HG03097 (cell line): Measurements from ENCODE around the gene ZNF860.
"Not testable (repeated sequence)": the region's sequence is repeated elsewhere in the genome, so short reads cannot be mapped to it uniquely, and the experiment has no call there.

ENCODE experiments used
- ATAC-seq: cut with Tn5 transposase; IDR thresholded peaks from one replicate; pipeline ENCODE4 v1.9.1; 2021; ENCODE audit not compliant: unreplicated experiment, low FRiP score

Gene ZNF860

DNA sequence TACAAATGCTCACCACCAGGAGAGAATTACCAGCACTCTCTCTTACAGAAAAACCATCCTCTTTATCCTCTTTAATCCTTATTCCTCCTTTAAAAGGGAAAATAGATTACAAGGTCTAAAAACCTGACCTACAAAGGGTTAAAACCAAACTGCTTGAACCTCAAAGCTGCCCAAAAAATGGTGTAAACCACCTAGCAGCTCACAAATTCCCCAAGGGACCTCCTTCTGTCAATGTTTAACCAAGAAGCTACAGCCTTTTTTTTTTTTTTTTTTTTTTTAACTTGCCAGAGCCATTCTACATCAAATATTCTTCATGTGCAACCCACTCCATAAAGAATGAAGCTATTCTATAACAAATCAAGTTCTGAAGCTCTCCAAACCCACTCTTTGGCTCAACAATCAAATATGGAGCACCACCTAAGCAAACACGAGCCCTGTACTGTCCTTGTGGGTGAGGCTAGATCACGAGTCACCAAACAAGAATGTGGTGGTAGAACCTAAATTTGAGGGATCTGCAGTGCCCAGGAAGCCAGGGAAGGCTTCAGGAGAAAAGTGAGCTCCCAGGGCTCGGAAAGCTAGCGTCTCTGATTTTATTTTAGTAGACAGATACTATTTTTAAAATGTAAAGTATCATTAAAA, 20.6 kb upstream of the ZNF860 start:
- ATAC-seq = peak; percentile 59

DNA sequence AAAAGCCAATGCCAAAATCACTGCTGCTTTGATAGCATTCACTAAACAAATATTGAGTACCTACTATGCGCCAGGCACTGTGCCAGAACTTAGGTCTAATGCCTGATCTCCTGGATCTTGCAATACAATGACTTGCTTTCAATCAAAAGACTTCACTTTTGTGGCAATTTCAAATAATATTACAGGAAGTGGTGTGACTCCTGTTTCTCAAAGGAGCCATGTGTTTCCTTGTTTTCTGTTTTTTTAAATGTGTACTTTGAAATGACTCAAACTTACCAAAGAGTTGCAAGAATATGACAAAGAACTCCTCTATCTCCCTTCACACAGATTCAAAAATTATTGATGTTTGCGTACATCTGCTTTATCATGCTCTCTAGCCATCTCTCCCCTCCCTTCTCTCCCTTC, 18.7 kb upstream of the ZNF860 start:
- ATAC-seq = no peak

DNA sequence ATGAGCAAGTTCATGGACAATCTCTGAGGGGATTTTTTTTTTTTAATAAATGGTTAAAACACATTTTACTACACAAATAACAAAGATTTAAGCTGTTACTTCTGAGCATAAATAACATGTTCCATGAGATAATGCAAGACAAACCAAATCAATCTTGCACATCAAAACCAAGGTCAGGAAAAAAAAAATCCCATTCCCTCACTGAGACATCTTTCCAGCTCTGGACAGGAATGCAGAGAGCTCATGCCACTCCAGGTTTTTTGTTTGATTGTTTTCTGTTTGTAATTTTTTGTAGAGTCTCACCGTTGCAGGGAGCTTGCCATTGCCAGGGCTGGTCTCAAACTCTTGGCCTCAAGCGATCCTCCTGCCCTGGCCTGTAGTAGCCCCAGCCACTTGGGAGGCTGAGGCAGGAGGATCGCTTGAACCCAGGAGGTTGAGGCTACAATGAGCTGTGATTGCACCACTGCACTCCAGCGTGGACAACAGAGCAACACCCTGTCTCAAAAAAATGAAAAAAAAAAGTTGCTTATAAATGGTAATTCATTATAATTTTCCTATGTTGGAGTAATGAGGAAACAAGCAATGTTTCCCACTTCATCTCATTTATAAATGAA, 14.5 kb upstream of the ZNF860 start:
- ATAC-seq = no peak

DNA sequence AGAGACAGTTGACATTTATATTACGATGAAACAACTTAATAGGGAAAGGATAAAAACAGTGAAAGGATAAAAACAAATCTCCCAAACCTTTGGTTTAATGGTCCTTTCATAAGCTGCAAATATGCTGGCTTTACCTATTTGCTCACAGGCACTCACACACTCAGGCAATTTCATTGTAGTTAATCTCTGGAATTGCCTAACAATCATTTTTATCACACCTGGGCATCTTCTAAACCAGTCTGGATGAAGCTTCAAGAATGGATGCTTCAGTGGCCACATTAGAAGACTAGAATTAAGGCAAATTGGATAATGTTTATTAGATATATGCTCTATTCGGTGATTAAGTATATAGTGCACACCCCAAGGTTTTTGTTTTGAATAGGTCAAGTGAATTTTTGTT, 14.0 kb upstream of the ZNF860 start:
- no peak for ATAC-seq

DNA sequence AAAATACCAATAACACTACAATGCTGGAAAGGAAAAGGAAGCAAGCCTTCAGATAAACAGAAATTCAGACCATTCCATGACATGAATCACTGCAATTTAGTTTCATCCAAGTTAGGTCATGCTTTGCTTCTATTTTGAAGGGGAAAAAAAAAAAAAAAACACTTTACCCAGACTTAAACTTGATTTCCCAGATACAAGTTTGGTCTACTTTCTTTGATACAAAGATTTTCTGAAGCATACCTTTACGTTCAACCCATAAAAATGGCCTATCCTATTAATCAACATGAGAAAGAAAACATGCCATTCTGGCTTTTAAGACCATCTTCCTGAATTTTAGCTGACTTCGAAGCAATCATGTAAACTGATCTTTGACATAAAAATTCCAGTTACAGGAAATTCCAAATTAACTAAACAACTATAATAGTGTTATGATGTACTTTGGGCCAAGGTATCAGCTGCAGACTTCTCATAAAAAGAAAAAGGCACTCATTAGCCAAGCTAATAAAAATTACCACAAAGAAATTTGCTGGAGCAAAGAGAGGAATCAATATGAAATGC, 13.1 kb upstream of the ZNF860 start:
- ATAC-seq = no peak

DNA sequence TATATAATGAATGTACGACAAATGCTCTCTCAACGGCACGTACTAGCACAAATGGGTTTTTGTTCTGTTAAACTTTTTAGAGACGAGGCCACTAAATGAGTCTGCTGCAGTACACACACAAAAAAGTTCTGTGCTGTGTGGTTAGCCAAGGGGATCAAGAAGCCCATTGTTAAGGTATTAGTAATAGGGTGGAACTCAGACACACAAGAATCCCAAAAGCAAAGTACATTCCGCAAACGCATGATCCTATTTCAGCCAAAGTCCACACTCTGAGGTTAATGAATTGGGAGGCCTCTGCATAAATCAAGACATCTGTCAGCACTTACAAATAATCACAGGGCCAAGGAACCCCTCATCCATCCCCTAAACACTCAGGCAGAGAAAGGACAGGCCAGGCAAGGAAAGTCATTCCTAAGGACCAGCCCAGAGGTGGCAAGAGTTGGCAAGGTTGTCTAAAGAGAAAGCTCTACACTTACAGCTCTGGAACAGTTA, 12.6 kb upstream of the ZNF860 start:
- no peak for ATAC-seq

DNA sequence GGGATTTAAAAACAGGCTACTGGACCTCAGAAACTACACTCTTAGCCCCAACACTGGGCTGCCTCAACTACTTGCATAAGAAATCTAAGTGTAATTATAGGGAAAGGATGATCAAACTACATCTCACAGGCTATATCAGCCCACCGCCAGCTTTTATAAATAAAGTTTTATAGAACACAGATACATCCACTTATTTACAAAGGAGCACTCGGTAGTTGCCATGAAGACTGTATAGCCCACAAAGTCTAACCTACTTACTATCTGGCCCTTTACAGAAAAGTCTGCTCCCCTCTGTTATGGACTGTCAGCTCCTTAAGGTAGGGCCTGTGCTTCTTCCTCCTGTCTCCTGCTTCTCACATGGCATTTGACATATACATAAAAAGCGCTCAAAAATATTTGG, 9.9 kb upstream of the ZNF860 start:
- no peak for ATAC-seq

DNA sequence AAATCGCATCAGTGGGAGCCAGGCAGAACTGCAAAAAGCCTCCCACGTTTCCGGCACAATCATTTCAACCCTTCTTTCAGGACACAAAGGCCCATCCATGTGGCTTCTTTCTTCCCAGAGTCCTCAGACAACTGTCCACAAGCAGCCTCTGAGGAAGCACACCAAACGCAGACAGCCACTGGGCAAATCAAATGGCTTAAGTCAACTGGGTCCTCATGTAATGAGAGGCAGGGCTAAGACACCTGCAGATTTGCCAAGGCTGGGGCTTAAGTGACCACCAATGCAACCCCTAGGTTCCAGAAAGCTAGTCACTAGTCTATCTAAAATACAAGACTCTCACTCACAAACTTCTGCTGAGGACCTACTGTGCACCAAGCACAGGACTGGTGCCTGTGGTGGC, 8.5 kb upstream of the ZNF860 start:
- no peak for ATAC-seq

DNA sequence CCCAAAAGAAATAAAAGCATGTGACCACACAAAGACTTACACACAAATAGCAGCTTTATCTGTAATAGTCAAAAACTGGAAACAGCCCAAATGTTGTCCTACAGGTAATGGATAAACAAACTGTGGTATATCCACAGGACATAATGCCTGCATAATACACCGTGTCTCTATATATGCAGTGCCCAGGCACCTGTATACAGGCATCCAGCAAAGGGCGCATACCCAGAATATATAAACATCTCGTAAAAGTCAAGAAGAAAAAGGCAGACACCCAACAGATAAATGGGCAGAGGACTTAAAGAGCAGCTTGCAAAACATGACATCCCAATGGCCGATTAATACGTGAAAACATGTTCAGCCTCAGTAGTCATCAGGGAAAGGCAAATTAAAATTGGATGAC, 7.7 kb upstream of the ZNF860 start:
- ATAC-seq = no peak

DNA sequence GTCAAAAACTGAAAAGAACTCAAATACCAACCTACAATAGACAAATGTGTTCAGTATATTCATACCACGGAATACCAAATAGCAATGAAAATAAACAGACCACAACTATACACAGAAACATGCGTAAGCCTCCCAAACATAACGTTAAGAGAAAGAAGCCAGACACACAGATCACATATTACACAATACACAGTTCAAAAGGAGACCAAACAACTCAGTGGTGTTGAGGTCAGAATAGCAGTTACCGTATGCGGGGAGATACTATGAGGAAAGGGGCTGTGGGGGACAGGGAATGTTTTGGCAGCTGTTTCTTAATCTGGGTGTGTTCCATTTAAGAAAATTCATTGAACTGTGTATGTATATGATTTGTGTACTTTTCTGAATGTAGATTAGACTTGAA, 7.1 kb upstream of the ZNF860 start:
- ATAC-seq = no peak

DNA sequence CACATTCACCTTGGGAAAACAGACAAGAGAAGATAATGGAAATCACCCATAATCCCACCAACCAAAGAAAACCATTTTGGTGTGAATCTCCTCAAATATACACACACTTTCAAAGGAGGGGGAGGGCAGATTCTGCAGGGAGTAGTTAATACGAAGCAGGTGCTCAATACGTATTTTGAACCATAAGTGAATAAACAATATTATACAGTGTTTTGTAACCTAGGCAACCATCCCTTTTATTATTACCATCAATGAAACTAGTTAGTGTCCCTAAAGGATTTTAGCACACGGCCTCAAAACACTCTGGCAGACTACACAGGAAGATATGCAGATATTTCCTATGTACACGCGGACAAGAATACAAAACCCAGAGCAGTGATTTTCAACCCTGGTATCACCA, 6.6 kb upstream of the ZNF860 start:
- no peak for ATAC-seq

DNA sequence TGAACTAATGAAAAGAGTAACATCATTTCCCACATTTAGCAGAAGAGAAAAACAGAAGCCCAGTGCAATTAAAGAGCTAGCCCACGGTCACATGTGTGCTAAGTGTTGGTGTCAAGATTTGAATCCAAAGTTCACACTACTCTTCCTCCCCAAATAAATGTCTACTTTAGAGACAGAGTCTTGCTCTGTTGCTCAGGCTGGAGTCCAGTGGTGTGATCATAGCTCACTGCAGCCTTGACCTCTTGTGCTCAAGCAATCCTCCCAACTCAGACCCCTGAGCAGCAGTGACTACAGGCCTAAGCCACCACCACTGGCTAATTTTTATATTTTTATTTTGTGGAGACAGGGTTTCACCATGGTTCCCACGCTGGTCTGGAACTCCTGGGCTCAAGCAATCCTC, 5.2 kb upstream of the ZNF860 start:
- ATAC-seq = no peak

DNA sequence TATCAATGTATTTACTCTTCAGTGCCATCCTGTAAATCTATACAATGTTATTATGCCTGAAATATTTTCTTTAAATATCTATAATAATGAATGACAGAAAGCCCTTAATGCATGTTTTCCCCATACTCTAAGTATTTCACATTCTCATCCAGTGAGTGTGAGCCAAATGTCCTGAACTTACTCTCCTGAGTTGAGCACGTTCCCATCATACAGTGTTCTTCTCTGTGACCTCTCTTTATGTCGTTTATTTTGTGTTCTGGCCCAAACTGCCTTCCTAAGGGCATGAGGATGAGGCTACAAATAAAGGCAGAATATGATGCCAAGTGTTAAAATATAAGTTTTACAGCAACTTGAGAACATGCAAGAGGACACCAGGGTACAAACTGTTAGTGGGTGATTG, 3.8 kb upstream of the ZNF860 start:
- ATAC-seq = no peak

DNA sequence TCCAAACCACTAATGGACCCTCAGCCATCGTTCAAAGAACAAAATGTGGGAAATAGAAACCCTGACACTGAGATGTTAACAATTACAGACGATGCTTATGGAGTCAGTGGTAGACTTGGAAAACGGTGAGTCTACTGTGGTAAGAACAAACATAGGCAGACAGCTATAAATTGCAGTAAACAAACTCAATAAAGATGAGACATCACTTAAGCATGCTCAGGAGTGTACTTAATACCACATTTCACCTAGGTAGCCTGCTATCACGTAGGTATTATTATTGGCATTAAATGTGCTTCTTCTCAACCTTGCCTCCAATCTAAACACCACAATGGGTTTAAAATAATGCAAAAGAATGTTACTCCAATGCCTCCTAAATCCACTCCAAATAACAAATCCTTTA, 3.0 kb upstream of the ZNF860 start:
- no peak for ATAC-seq

DNA sequence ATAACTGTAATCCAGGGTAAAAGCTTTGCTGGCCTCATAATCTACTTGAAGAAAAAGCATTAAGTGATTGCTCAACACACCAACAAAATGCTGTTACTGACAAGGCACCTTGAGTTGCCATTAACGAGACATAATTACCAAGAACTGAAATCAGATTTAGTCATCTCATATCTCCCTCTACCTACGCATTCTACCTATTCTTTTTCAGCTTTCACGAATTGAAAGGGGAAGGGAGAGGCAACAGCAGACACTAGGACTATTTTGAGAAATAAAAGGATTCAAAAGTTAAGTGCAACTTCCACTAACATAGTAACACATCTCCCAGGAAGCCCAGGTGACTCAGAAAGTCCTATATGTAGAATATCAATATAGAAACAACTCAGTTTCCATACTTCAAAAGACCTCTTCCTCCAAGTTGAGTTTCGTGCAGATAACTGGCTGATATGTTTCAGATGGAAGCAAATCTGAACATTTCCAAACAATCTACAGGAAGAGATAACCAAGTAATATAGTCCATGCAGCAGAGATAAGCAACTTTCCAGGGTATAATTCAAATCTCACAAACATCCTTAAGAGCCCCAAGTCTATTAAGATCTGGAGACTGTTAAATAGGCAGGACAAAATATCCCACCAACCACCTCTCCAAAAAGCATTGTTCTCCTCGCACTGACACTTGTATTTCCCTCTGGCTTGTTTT, 2.4 kb upstream of the ZNF860 start:
- ATAC-seq = no peak

DNA sequence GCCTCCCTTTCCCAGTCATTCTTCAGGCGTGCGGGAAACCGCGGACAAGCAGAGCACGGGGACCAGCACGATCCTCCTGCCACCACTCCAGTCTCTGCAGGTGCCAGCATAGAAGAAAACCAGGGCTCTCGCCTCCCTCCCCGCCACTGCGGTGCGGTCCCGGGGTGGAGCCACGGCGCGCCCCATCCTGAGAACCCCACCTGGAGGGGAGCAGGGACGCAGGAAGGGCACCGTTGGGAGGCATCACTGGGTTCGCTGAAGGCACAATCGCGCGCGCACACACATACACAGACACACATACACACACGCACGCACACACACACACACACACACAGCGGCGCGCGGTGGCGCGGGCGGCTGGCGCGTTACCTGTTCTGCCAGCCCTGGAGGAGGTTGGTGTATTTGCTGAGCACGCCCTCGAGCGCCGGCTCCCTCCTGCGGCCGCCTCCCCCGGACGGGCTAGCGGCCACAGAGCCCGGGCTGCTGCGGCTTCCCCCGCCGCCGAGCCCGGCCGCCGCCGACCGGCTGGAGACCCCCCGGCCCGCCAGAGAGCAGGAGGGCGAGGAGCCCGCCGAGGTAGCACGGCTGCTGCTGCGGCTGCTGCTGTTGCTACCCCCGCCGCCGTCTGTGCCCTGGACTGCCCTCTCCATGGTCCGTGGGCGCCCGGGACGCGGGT, 882 bp upstream of the ZNF860 start:
- no peak for ATAC-seq

DNA sequence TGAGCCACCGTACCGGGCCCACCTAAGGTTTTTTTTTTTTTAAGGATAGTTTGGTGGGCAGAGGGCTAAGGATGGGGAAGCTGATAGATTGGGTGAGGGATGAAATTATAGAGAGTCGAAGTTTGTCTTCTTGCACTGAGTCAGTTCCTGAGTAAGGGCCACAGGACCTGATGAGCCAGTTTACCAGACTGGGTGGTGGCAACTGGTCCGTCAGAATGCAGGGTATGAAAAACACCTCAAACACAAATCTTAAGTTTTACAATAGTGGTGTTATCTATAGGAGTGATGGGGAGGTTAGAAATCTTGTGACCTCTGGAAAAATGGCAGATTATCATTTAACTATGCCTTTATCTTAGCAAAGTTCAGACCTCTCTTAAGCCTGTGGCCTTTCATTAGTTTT, 2.8 kb downstream of the ZNF860 start:
- no peak for ATAC-seq

DNA sequence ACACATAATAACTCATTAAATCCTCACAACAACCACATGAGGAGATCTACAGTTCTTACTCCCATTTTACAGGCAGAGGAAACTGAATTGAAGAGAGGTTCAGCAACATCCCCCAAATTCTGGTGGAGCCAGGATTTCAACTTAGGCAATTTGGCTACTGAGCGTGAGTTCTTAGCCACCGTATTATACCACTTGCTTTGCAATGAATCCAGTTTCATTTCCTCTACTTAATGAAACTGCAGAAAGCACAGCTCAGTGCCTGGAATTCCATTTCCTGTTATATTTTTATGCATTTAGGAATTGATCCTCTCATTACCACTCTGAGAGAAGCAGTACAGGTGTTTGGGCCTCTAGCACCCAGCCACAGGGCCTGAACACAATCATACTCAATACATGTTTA, 4.3 kb downstream of the ZNF860 start:
- no peak for ATAC-seq

DNA sequence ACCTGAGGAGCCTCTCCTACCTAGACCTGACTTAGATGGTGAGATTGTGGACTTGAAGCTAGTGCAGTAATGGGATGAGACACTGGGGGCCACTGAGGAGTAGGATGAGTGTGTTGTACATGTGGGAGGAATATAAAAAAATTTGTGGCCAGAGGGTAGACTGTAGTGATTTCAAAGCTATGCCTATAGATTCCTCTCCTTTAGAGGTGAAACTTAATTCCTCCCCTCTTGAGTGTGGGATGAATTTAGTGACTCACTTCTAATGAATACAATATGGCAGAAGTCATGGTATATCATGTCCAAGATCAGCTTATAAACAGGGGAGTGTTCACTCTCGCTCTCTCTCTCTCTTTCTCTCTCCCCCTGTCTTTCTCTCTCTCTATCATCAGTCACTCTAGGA, 6.7 kb downstream of the ZNF860 start:
- no peak for ATAC-seq

DNA sequence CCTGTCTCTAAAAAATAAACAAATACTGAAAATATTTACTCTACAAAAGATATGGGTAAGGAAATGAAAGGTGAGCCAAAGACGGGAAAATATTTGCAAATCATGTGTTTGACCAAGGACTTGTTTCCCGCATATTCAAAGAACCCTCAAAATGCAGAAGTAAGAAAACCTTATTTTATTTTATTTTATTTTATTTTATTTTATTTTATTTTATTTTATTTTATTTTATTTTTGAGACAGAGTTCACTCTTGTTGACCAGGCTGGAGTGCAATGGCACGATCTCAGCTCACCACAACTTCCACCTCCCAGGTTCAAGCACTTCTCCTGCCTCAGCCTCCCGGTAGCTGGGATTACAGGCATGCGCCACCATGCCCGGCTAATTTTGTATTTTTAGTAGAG, 11.4 kb downstream of the ZNF860 start:
- ATAC-seq = not testable (repeated sequence)

DNA sequence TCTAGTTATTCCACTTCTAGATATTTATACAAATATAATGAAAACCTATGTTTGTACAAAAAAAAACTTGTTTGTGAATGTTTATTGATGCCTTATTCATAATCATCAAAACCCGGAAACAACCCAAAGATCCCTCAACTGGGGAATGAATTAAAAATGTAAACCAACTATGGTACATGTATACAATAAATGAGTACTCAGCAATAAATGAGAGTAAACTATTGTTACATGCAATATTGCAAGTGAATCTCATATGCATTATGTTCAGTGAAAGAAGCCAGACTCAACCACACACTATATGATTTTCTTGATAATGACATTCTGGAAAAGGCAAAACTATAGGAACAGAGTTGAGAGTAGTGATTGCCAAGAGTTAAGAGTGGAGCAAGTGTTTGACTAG, 12.3 kb downstream of the ZNF860 start:
- no peak for ATAC-seq
